ENCODE data around the gene MARCHF3.
"Not testable (repeated sequence)": the region's sequence is repeated elsewhere in the genome, so short reads cannot be mapped to it uniquely, and the experiment has no call there.

MARCHF3 gene

DNA sequence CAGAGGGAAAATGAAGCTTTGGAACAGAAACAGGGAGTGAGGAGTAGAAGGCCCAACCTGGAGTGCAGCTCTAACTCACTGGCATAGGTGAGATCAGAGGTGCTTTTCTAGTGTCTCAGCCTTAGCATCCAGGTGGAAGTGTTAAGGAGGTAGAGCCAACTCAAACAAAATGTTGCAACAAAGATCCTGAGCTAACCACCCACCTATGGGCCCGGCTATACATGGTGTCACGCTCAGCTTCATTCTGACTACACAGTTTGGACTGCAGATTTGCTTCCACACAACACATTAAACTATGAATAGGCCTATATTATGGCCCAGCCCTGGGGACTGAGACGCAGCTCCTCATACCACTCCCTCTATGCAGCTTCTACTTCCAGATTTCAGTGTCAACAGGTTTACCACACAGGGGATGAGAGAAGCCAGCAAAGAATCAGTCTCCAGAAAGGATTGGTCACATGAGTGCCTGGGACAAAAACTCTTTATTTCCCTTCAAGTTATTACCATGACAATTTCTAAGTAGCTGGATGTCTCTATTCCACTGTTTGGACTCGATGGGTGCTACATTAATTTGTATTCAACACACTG is 34.0 kb upstream of the MARCHF3 start:
- H3K9ac ChIP-seq (ENCODE audit: low read depth, low read length): no peak overlapping the region
- H3K9me3 ChIP-seq (ENCODE audit: insufficient read depth, low read depth, low read length): no peaks in the 10 kb centered on the region
- peaks cover 3% of the 10 kb centered on the region; the same call in 1 of the 2 replicates for H3K4me1 ChIP-seq (ENCODE audit: insufficient read depth, low read length)
- no peak overlapping the region for H3K27ac ChIP-seq (ENCODE audit: low read length)
- H3K36me3 ChIP-seq (ENCODE audit: insufficient read depth, low read depth, low read length): no peaks in the 10 kb centered on the region
- no peaks in the 10 kb centered on the region for H3K27me3 ChIP-seq (ENCODE audit: insufficient read depth, low read length)
- no peak overlapping the region for H3K4me3 ChIP-seq (ENCODE audit: low read length)

DNA sequence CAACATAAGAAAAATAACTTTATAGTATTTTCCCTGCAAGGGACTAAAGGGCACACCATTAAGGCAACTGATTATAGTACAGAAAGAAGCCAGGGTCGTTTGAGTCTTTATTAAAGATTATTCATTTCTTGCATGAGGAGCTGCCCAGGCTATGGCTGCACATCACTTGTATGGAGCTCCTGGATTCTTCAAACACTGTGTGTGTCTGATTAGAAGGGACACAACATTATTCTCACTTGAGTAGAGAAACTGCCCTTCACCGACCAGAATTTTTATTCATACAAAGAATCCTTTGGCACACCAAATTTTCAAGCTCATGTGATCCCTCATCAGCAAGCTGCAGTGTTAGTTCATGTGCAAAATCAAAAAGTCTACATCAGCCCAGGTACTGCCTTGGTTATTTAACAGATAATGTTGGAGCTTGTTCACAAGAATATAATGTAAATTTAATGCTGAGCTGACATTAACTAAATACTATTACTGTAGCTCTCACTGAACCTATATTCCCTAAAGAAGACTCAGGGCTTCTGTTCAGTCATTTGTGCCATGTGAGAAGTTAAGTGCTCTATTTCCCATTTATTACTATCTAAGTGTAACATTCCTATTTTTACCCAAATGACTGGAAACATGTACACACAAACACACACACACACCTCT is 33.0 kb upstream of the MARCHF3 start:
- H3K9ac ChIP-seq (ENCODE audit: low read depth, low read length): no peak overlapping the region
- H3K27me3 ChIP-seq (ENCODE audit: insufficient read depth, low read length): no peaks in the 10 kb centered on the region
- H3K27ac ChIP-seq (ENCODE audit: low read length): no peak overlapping the region
- no peak overlapping the region for H3K4me3 ChIP-seq (ENCODE audit: low read length)
- H3K36me3 ChIP-seq (ENCODE audit: insufficient read depth, low read depth, low read length): no peaks in the 10 kb centered on the region
- H3K4me1 ChIP-seq (ENCODE audit: insufficient read depth, low read length): no peaks in the 10 kb centered on the region; the same call in 1 of the 2 replicates
- no peaks in the 10 kb centered on the region for H3K9me3 ChIP-seq (ENCODE audit: insufficient read depth, low read depth, low read length)

DNA sequence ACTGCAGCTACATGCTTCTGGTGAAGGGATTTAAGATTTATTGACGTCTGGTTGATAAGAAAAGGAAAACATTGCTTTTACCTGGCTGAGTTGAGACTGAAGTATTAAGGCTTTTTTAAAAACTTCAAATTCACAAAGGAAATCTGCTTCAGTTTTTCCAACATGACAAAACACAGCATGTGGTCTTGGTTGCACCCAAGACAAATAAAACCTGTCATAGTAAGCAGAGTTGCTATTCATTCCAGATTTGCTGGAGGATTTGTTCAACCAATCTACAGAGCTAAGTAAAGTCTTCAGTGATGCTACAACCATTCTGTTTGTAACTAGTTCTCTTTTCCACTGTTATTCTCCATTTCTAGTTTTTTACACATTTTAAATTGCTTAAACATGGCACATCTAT is 31.6 kb upstream of the MARCHF3 start:
- no peak overlapping the region for H3K9ac ChIP-seq (ENCODE audit: low read depth, low read length)
- no peak overlapping the region for H3K27ac ChIP-seq (ENCODE audit: low read length)
- no peaks in the 10 kb centered on the region for H3K9me3 ChIP-seq (ENCODE audit: insufficient read depth, low read depth, low read length)
- no peak overlapping the region for H3K4me3 ChIP-seq (ENCODE audit: low read length)
- no peaks in the 10 kb centered on the region for H3K27me3 ChIP-seq (ENCODE audit: insufficient read depth, low read length)
- H3K4me1 ChIP-seq (ENCODE audit: insufficient read depth, low read length): no peaks in the 10 kb centered on the region
- H3K36me3 ChIP-seq (ENCODE audit: insufficient read depth, low read depth, low read length): no peaks in the 10 kb centered on the region

DNA sequence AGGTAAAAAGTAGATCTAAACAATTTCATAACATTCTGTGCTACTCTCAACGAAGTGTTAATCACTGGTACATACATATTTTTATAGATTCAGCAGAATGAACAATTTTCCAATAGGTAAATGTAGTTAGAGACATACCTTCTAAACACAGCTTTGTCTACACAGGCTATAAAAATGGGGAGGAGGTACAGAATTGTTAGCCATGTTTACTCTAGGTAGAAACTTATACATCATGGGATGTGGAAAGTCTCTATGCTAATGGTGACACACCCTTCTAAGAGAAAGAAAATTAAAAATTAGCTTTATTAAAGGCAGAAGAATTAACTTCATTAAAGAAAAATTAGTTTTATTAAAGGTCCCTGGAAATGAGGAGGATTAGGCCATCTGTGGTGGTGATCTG is 31.2 kb upstream of the MARCHF3 start:
- Histone ChIP-seq H3K36me3 (ENCODE audit: insufficient read depth, low read depth, low read length) (no peaks in the 10 kb centered on the region), H3K4me3 (ENCODE audit: low read length) (no peak overlapping the region), H3K4me1 (ENCODE audit: insufficient read depth, low read length) (no peaks in the 10 kb centered on the region), H3K9me3 (ENCODE audit: insufficient read depth, low read depth, low read length) (peaks cover under 1% of the 10 kb centered on the region; the same call in 1 of the 2 replicates), H3K27ac (ENCODE audit: low read length) (no peak overlapping the region), H3K9ac (ENCODE audit: low read depth, low read length) (no peak overlapping the region), H3K27me3 (ENCODE audit: insufficient read depth, low read length) (no peaks in the 10 kb centered on the region)

DNA sequence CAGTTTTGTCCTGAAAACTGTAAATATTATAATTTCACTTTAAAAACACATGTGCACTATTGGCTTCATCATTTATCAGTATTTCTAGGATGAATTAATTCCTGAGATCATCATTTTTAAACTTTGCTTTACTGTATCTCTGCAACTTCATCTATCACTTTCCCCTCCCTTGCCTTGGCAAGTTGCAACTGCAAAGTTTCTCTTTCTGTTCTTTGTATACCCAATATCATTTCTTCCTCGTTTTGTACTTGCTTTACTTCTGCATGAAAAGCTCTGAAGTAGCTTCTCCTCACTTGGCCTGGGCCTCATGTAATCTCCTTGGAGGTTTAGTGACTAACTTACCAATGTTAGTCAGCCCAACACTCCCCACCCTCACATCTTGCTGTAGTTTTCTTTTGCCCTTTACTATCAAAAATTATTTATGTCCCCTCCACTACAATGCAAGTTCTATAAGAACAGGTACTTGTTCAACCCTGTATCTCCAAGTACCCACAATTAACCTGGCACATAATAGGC is 30.2 kb upstream of the MARCHF3 start:
- no peak overlapping the region for H3K27ac ChIP-seq (ENCODE audit: low read length)
- no peaks in the 10 kb centered on the region for H3K36me3 ChIP-seq (ENCODE audit: insufficient read depth, low read depth, low read length)
- H3K9me3 ChIP-seq (ENCODE audit: insufficient read depth, low read depth, low read length): peaks cover 4% of the 10 kb centered on the region; the same call in 1 of the 2 replicates
- H3K4me3 ChIP-seq (ENCODE audit: low read length): no peak overlapping the region
- H3K27me3 ChIP-seq (ENCODE audit: insufficient read depth, low read length): no peaks in the 10 kb centered on the region
- H3K9ac ChIP-seq (ENCODE audit: low read depth, low read length): no peak overlapping the region
- no peaks in the 10 kb centered on the region for H3K4me1 ChIP-seq (ENCODE audit: insufficient read depth, low read length)

DNA sequence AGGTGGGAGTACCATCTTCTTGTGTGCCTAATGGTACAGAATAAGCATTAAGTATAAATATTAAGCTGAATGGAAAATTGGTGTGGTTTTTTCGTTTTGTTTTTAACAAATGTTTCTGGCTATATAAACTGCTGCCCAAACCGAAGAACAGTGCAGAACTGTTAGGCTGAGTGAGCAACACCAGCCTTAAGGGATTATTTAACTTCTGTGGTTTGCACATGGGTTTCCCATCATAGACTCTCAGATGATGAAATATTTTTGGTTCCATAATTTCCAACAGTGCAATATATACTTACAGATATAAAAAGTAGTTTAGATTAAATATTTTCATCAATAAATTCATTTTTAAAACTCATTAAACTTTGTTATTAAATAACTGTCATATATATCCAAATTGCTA is 26.5 kb upstream of the MARCHF3 start:
- Histone ChIP-seq H3K27me3 (ENCODE audit: insufficient read depth, low read length) (no peaks in the 10 kb centered on the region), H3K9ac (ENCODE audit: low read depth, low read length) (no peak overlapping the region), H3K4me3 (ENCODE audit: low read length) (no peak overlapping the region), H3K4me1 (ENCODE audit: insufficient read depth, low read length) (no peaks in the 10 kb centered on the region), H3K9me3 (ENCODE audit: insufficient read depth, low read depth, low read length) (peaks cover 4% of the 10 kb centered on the region; the same call in 1 of the 2 replicates), H3K27ac (ENCODE audit: low read length) (no peak overlapping the region), H3K36me3 (ENCODE audit: insufficient read depth, low read depth, low read length) (no peaks in the 10 kb centered on the region)

DNA sequence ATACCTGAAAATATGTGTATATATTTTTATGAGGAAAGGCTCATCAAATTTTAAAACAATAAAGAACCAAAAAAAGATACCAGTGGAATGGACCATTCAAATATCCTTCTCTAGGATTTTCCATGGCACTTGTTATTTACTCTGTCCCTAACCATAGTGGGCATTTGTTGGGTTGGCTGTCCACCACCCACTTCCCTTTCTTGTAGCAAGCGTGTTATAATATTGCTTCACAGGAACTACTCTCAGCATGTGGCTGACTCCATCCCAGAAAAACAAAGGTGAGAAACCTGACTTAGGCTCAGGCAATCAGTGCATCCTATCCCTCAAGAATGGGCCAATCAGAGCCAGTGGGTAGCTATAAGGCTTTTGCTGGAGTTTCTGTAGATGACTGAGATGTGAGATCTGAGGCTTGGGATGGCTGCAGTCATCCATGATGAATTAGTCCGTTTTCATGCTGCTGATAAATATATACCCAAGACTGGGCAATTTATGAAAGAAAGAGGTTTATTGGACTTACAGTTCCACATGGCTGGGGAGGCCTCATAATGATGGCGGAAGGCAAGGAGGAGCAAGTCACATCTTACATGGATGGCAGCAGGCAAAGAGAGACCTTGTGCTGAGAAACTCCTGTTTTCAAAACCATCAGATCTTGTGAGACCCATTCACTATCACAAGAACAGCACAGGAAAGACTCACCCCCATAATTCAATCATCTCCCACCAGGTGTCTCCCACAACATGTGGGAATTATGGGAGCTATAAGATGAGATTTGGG is 25.7 kb upstream of the MARCHF3 start:
- H3K27ac ChIP-seq (ENCODE audit: low read length): no peak overlapping the region
- H3K36me3 ChIP-seq (ENCODE audit: insufficient read depth, low read depth, low read length): no peaks in the 10 kb centered on the region
- H3K4me1 ChIP-seq (ENCODE audit: insufficient read depth, low read length): no peaks in the 10 kb centered on the region
- no peak overlapping the region for H3K4me3 ChIP-seq (ENCODE audit: low read length)
- peaks cover 4% of the 10 kb centered on the region; the same call in 1 of the 2 replicates for H3K9me3 ChIP-seq (ENCODE audit: insufficient read depth, low read depth, low read length)
- H3K27me3 ChIP-seq (ENCODE audit: insufficient read depth, low read length): no peaks in the 10 kb centered on the region
- H3K9ac ChIP-seq (ENCODE audit: low read depth, low read length): no peak overlapping the region

DNA sequence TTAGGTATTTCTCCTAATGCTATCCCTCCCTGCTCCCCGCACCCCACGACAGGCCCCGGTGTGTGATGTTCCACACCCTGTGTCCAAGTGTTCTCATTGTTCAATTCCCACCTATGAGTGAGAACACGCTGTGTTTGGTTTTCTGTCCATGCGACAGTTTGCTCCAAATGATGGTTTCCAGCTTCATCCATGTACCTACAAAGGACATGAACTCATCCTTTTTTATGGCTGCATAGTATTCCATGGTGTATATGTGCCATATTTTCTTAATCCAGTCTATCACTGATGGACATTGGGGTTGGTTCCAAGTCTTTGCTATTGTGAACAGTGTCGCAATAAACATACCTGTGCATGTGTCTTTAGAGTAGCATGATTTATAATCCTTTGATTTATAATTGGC is 23.2 kb upstream of the MARCHF3 start:
- H3K4me3 ChIP-seq (ENCODE audit: low read length); H3K9me3 ChIP-seq (ENCODE audit: insufficient read depth, low read depth, low read length); H3K27me3 ChIP-seq (ENCODE audit: insufficient read depth, low read length); H3K9ac ChIP-seq (ENCODE audit: low read depth, low read length); H3K4me1 ChIP-seq (ENCODE audit: insufficient read depth, low read length); H3K36me3 ChIP-seq (ENCODE audit: insufficient read depth, low read depth, low read length); H3K27ac ChIP-seq (ENCODE audit: low read length): not testable (repeated sequence)

DNA sequence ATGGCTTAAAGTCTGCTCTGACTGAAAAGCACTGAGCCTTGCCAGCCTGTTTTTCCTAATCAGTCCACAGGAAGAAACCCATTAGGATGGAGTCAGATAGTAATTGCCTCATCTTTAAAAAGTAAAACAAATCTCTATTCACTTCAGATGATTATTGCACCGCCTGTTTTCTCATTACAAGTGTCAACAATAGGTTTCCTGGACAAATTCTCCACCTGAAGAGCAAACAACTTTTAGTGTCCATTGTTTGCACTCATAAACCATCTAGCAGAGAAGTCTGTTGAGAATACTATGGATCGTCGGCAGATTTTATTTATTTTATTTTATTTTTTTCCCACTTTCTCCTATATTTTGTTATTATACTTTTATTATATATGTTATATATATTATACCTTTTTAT is 22.7 kb upstream of the MARCHF3 start:
- Histone ChIP-seq H3K4me3 (ENCODE audit: low read length) (no peak overlapping the region), H3K4me1 (ENCODE audit: insufficient read depth, low read length) (no peaks in the 10 kb centered on the region), H3K36me3 (ENCODE audit: insufficient read depth, low read depth, low read length) (no peaks in the 10 kb centered on the region), H3K27me3 (ENCODE audit: insufficient read depth, low read length) (no peaks in the 10 kb centered on the region), H3K27ac (ENCODE audit: low read length) (no peak overlapping the region), H3K9ac (ENCODE audit: low read depth, low read length) (no peak overlapping the region), H3K9me3 (ENCODE audit: insufficient read depth, low read depth, low read length) (peaks cover 4% of the 10 kb centered on the region; the same call in 1 of the 2 replicates)

DNA sequence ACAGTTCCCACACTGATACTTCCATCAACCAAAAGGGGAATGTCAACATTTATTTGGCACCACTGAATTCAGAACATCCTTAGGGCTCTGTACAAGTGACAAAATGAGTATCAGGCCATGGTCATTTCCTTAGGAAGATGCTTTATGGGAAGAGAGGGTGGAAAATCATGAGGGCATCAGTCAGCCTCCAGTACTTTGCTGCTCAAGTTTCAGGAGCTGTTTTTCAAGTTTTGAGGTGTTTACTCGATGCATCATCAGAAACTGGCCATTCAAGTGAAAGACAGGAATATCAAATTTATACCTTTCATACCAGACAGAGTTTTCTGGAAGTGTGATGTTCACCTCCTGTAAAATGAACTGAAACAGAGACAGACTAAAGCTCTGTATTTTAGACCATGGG is 21.2 kb upstream of the MARCHF3 start:
- Histone ChIP-seq H3K9ac (ENCODE audit: low read depth, low read length) (no peak overlapping the region), H3K4me3 (ENCODE audit: low read length) (no peak overlapping the region), H3K27ac (ENCODE audit: low read length) (no peak overlapping the region), H3K27me3 (ENCODE audit: insufficient read depth, low read length) (0 out of 2 replicates have a peak, but pooled peaks cover 5% of the 10 kb centered on the region), H3K36me3 (ENCODE audit: insufficient read depth, low read depth, low read length) (no peaks in the 10 kb centered on the region), H3K4me1 (ENCODE audit: insufficient read depth, low read length) (no peaks in the 10 kb centered on the region), H3K9me3 (ENCODE audit: insufficient read depth, low read depth, low read length) (peaks cover 4% of the 10 kb centered on the region; the same call in 1 of the 2 replicates)

DNA sequence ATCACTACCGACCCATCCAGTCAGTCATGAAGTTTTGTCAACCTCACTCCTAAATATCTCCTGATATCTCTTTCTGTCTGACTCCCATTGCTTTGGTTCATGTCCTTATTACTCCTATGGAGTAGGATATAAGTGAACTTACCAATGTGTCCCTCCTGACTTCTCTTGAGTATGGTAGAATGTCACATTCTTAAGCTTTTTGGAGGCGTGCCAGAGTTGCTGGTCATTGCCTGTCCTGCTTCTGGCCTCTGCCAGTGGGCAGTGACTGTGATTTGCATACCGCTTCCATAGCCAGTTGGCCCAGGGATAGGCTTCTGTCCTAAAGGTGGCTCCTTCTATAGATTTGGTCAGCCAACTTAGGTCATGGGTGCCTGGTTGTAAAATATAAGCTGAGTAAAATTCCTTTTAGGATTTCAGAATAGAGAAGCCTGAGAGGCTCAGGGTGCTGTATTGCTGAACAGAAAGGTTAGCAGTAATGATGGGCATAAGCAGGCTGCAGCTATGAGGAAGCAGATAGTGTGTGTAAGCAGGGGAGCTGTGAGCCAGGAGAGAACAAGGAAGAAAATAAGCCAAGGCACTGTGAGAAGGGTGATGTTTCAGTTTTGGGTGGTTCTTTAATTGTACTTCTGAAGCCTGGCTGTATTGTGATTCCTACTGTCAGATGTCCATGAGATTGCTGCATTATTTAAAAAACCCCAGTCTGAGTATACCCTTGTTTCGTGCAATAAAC is 16.1 kb upstream of the MARCHF3 start:
- Histone ChIP-seq H3K9ac (ENCODE audit: low read depth, low read length) (no peak overlapping the region), H3K4me1 (ENCODE audit: insufficient read depth, low read length) (peaks cover 7% of the 10 kb centered on the region), H3K27ac (ENCODE audit: low read length) (no peak overlapping the region), H3K9me3 (ENCODE audit: insufficient read depth, low read depth, low read length) (no peaks in the 10 kb centered on the region), H3K36me3 (ENCODE audit: insufficient read depth, low read depth, low read length) (no peaks in the 10 kb centered on the region), H3K4me3 (ENCODE audit: low read length) (no peak overlapping the region), H3K27me3 (ENCODE audit: insufficient read depth, low read length) (0 out of 2 replicates have a peak, but pooled peaks cover 5% of the 10 kb centered on the region)

Measured in iPS-20b (cell line).